Right cardiac atrium (tissue), 5 donors: ENCODE results near the gene SH3TC2. TPM values are rescaled to one million over a fixed set of nuclear protein-coding genes. Genes with fewer than 3 reads are reported as not detected.

Source experiments
- ATAC-seq, 2 donors: fragments of 200-7000 bp; cut with Tn5 transposase; one replicate each; pipeline versions ENCODE4 v1.8.0 to v1.9.1; 2020; ENCODE audit warnings: moderate library complexity in 2 of 2, mild to moderate bottlenecking in 1 of 2
- DNase-seq, 3 donors: peaks; one replicate each; pipeline ENCODE4 v3.0.0-alpha.2; 2020
- H3K27ac ChIP-seq: one replicate; pipeline ENCODE4 v1.5.1; 2013; ENCODE audit warnings: mild to moderate bottlenecking, low read length, control low read depth, moderate library complexity
- H3K27me3 ChIP-seq: one replicate; pipeline ENCODE4 v1.6.1; 2013; ENCODE audit not compliant: control insufficient read depth, insufficient read depth
- H3K4me1 ChIP-seq: one replicate; pipeline ENCODE4 v1.6.1; 2013; ENCODE audit warnings: low read length; ENCODE audit not compliant: control insufficient read depth, insufficient read depth
- H3K4me3 ChIP-seq: one replicate; pipeline ENCODE4 v1.5.1; 2013; ENCODE audit warnings: low read length, control low read depth
- H3K9me3 ChIP-seq: one replicate; pipeline ENCODE4 v1.6.1; 2013; ENCODE audit warnings: low read length; ENCODE audit not compliant: control insufficient read depth
- WGBS: extraction: QIAGEN DNeasy Blood & Tissue Kit; methylation state at CpG from one replicate; pipeline ENCODE4 v1.1.7; 2013; 5-methylcytosine and 5-hydroxymethylcytosine counted together
- intact Hi-C, 4 donors: fragments of 100-400 bp; cut with DNase I; formaldehyde crosslinking; loops; one replicate each; pipeline versions ENCODE4 v1.11.0 to v1.14.0; 2022 to 2023
- polyA plus RNA-seq: library from polyadenylated mRNA; stranded (reverse); fragments of 200-250 nt; gene quantifications from one replicate; pipeline ENCODE4 v1.2.3, GENCODE V29; 2013
- total RNA-seq, 4 donors: library from RNA; stranded (reverse); fragmentation: NEBNext Ultra II Directional; extraction: Animal tissue kit (Norgen Biotek cat#: 25700); gene quantifications; one replicate each; pipeline ENCODE4 v1.2.1, GENCODE V29; 2021
- donor health status: healthy with polysubstance abuse.
- donor health status: DM: no; HTN: yes; CAD: no.
- donor health status: DM: no; HTN: no; CAD: no.
- donor health status: DM: no; HTN: yes; CAD: no; lungs with severe emphysema.
- donor health status: DM: yes; HTN: yes; CAD: no.

The SH3TC2 gene
- total and polyA plus RNA-seq, 5 donors, result 4.9 to 17.9 (median 12.4) TPM

- no peaks in the 10 kb centered on the region for H3K9me3 ChIP-seq
- ATAC-seq, result no peak
- no peak overlapping the region for H3K4me3 ChIP-seq
- no peaks in the 10 kb centered on the region for H3K27me3 ChIP-seq
- intact Hi-C loops, result no loop called here
- 92% methylated on average over 2 of the region's 2 CpGs for whole genome bisulfite sequencing
- H3K27ac ChIP-seq, result no peak overlapping the region
- H3K4me1 ChIP-seq, result no peaks in the 10 kb centered on the region
- no peak for DNase-seq
Measured at GRCh38 chr5:149014571-149015031, 48.3 kb downstream of the SH3TC2 start.

DNA sequence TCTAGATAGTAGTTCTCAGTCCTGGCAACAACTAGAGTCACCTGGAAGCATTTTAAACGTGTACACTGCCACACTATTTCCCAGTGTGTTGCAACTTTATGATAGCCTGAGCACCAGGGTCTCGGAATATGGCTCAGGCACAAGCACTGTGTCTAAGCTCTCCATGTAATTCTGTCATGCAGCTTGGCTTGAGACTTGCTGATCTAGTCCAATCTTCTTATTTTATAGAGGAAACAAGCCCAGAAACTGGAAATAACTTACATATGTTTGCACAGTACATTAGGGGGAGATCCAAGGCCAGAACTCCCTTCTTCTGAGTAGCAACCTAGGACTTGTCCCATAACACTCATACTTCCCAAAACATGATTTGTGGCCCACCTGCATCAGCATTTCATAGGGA lies 49.1 kb downstream of the SH3TC2 start:
- Histone ChIP-seq H3K27me3 (no peaks in the 10 kb centered on the region), H3K4me3 (no peak overlapping the region), H3K27ac (no peak overlapping the region), H3K4me1 (no peaks in the 10 kb centered on the region), H3K9me3 (no peaks in the 10 kb centered on the region)
- DNase-seq (no peak), ATAC-seq (no peak)
- WGBS, result 74% methylated on average over 2 of the region's 2 CpGs
- intact Hi-C loops, result no loop called here

- DNase-seq, result no peak
- Histone ChIP-seq H3K4me3 (no peak overlapping the region), H3K27me3 (no peaks in the 10 kb centered on the region), H3K4me1 (no peaks in the 10 kb centered on the region), H3K27ac (no peak overlapping the region), H3K9me3 (no peaks in the 10 kb centered on the region)
- no peak for ATAC-seq
- intact Hi-C loops, result no loop called here
- WGBS, result 96% methylated on average over 5 of the region's 5 CpGs
Measured at GRCh38 chr5:149012350-149012749, 50.5 kb downstream of the SH3TC2 start.

DNA sequence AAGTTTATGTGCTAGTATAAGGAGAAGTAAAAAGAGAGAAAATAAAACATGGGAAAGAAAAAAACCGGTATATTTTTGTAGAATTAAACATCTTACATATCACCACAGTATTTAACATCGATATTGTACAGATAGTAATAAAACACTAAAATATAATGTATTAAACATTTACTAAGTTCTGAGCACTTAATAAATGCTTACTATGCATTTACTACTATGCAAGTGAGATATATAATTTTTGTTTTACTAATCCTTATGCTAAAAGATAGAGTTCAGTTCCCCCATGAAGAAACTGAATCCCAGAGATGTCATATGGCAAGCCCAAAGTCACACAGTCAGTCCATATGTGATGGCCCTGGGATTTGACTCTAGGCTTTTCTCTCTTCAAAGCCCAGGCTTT lies 51.1 kb downstream of the SH3TC2 start:
- H3K4me3 ChIP-seq, result no peak overlapping the region
- intact Hi-C loops, result no loop called here
- H3K4me1 ChIP-seq, result no peaks in the 10 kb centered on the region
- ATAC-seq, result no peak
- DNase-seq, result no peak
- no peaks in the 10 kb centered on the region for H3K27me3 ChIP-seq
- 94% methylated on average over 2 of the region's 2 CpGs for WGBS
- no peaks in the 10 kb centered on the region for H3K9me3 ChIP-seq
- H3K27ac ChIP-seq, result no peak overlapping the region

DNA sequence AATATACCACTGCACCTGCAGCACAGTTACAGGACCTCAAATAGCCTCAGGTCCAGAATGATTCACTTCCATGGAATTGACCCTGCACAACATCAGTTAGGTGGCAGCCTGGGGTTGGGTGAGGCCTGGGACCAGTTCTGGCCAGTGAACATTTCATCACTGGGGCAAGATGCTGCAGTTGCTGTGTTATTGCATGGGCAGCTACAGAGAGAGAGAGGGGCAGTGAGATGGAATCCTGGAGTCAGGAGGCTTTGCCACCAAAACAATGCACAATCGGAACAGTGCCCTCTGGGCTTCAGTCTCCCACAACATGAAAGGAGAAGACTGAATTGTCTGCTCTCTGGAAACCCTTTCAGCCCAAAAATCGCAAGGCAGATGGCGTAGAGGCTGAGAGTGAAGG lies 51.8 kb downstream of the SH3TC2 start:
- Histone ChIP-seq H3K4me1 (no peaks in the 10 kb centered on the region), H3K27me3 (no peaks in the 10 kb centered on the region), H3K4me3 (no peak overlapping the region), H3K27ac (no peak overlapping the region), H3K9me3 (no peaks in the 10 kb centered on the region)
- no peak for ATAC-seq
- intact Hi-C loops, result no loop called here
- 94% methylated on average over 3 of the region's 3 CpGs for WGBS
- no peak for DNase-seq

DNA sequence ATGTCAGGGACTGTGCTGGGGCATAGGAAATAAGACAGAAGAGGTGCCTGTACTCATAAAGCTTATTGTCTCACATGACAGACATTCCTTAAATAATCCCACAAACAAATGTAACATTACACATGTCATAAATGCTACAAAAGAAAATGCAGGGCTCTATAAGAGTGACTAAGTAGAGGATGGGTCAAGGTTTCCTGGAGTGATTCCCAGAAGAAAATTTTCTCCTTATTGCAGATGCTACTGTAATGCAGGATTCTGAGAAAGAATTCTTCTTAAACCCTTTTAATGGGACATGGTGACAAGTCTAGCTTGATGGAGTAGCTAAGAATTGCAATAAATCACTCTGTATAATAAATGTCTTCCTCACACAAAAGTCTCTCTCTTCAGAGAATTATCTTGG lies 55.7 kb downstream of the SH3TC2 start:
- no peak overlapping the region for H3K27ac ChIP-seq
- ATAC-seq, result no peak
- DNase-seq, result no peak
- H3K9me3 ChIP-seq, result no peaks in the 10 kb centered on the region
- H3K4me3 ChIP-seq, result no peak overlapping the region
- no peaks in the 10 kb centered on the region for H3K4me1 ChIP-seq
- intact Hi-C loops, result no loop called here
- H3K27me3 ChIP-seq, result no peaks in the 10 kb centered on the region

- WGBS, result 93% methylated on average over 1 of the region's 1 CpG
- Histone ChIP-seq H3K4me3 (no peak overlapping the region), H3K4me1 (no peaks in the 10 kb centered on the region), H3K27me3 (no peaks in the 10 kb centered on the region), H3K27ac (no peak overlapping the region), H3K9me3 (no peaks in the 10 kb centered on the region)
- intact Hi-C loops, result no loop called here
- ATAC-seq, result no peak
- DNase-seq, result no peak
Measured at GRCh38 chr5:149006426-149006825, 56.4 kb downstream of the SH3TC2 start.

- Histone ChIP-seq H3K4me1 (no peaks in the 10 kb centered on the region), H3K9me3 (no peaks in the 10 kb centered on the region), H3K4me3 (no peak overlapping the region), H3K27me3 (no peaks in the 10 kb centered on the region), H3K27ac (no peak overlapping the region)
- no peak for ATAC-seq
- 53% methylated on average over 2 of the region's 2 CpGs for WGBS
- no peak for DNase-seq
- intact Hi-C loops, result no loop called here
Measured at GRCh38 chr5:149005077-149005892, 57.6 kb downstream of the SH3TC2 start.

GRCh38 chr5:149004559-149004958 lies 58.3 kb downstream of the SH3TC2 start:
- Histone ChIP-seq H3K9me3 (no peaks in the 10 kb centered on the region), H3K27ac (no peak overlapping the region), H3K4me1 (no peaks in the 10 kb centered on the region), H3K27me3 (no peaks in the 10 kb centered on the region), H3K4me3 (no peak overlapping the region)
- 95% methylated on average over 6 of the region's 6 CpGs for WGBS
- ATAC-seq, result no peak
- intact Hi-C loops, result loop anchor here in 1 of 4 donors (5.0 kb wide), 1 partner anchor 262 kb away; no protein-coding TSS in a partner anchor
- DNase-seq, result no peak

GRCh38 chr5:149002761-149003689 lies 59.8 kb downstream of the SH3TC2 start:
- no peaks in the 10 kb centered on the region for H3K9me3 ChIP-seq
- ATAC-seq (no peak), DNase-seq (no peak)
- H3K27ac ChIP-seq, result peak overlapping the region; percentile 36
- intact Hi-C loops, result loop anchor here in 1 of 4 donors (5.0 kb wide), 1 partner anchor 261 kb away; no protein-coding TSS in a partner anchor
- WGBS, result 70% methylated on average over 3 of the region's 3 CpGs
- no peaks in the 10 kb centered on the region for H3K4me1 ChIP-seq
- H3K27me3 ChIP-seq, result no peaks in the 10 kb centered on the region
- H3K4me3 ChIP-seq, result no peak overlapping the region

DNA sequence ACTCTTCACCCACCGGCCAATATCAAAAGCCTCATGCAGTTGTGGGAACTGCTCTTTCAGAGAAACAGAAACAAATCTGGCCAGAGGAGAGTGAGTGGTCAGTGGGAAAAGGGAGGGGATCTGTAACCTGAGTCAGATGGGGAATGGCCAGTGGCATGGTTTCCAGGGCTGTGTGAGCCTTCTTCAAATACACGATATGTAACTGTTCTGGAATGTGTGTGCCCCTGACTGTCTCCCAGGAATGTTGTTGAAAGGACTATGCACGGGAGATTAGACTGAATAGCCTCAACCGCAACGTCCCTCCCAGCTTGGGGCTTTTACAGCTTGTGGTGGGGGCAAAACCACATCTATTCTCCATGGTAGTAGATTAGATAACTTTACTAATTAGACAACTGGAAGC lies 60.8 kb downstream of the SH3TC2 start:
- Histone ChIP-seq H3K4me3 (no peak overlapping the region), H3K4me1 (peaks cover under 1% of the 10 kb centered on the region), H3K27me3 (no peaks in the 10 kb centered on the region), H3K9me3 (no peaks in the 10 kb centered on the region), H3K27ac (peak overlapping the region; percentile 11)
- ATAC-seq, result peak; percentile 70 to 84
- DNase-seq, result no peak
- intact Hi-C loops, result loop anchor here in 1 of 4 donors (5.0 kb wide), 1 partner anchor 260 kb away; no protein-coding TSS in a partner anchor
- WGBS, result 35% methylated on average over 5 of the region's 5 CpGs
